ENCODE measurements around the gene DDI2.

Gene DDI2

DNA sequence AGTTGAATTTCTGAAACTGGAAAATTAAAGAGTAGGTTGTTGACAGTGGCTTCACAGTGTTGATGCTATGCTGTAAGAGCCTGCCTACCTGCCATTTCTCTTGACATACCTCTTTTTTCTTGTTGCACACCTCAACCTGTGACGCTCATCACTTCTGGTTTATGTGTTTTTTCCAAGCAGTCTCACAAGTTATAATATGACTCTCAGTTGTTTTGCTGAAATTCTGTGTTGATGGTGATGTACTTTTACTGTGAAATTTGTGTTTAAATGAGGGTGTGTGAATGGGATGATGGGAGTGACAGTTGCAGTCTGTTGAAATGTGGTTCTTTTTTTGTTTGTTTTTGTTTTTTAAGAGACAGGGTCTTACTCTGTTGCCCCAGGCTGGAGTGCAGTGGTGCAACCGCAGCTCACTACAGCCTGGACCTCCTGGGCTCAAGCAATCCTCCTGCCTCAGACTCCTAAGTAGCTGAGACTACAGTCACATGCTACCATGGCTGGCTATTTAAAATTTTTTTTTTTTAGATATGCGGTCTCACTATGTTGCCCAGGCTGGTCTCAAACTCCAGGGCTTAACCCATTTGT, 7.0 kb downstream of the DDI2 start:
- Histone ChIP-seq H4K20me1 (ENCODE audit: insufficient read depth, low read length) (peaks cover 43% of the 10 kb centered on the region; the same call in 1 of the 2 replicates), H3K9me3 (ENCODE audit: insufficient read depth, low read length, severe bottlenecking) (no peaks in the 10 kb centered on the region), H3K27me3 (ENCODE audit: insufficient read depth, low read length, poor library complexity) (no peaks in the 10 kb centered on the region), H2AFZ (ENCODE audit: low read depth, low read length) (no peak overlapping the region), H3K4me2 (ENCODE audit: insufficient read depth, low read length) (no peak overlapping the region), H3K27ac (ENCODE audit: low read length) (no peak overlapping the region), H3K9ac (ENCODE audit: low read depth, low read length) (no peak overlapping the region), H3K36me3 (ENCODE audit: insufficient read depth, low read length) (peaks cover 42% of the 10 kb centered on the region), H3K4me1 (ENCODE audit: insufficient read depth, low read length) (peaks cover 24% of the 10 kb centered on the region), H3K4me3 (ENCODE audit: low read depth in 1 of 2, low read length in 2 of 2) (no peak overlapping the region), H3K79me2 (ENCODE audit: insufficient read depth, low read length) (peaks cover 81% of the 10 kb centered on the region)
- DNase-seq (no peak), ATAC-seq (ENCODE audit: insufficient read depth, low read depth) (no peak)
- TF ChIP-seq EZH2 (IDR thresholded peaks at IDR 0.05; ENCODE audit: borderline replicate concordance, low read depth, low read length, severe bottlenecking) (no peak), CTCF (IDR thresholded peaks at IDR 0.05; ENCODE audit: borderline replicate concordance, extremely low read depth, low read length, poor library complexity, severe bottlenecking) (no peak)

DNA sequence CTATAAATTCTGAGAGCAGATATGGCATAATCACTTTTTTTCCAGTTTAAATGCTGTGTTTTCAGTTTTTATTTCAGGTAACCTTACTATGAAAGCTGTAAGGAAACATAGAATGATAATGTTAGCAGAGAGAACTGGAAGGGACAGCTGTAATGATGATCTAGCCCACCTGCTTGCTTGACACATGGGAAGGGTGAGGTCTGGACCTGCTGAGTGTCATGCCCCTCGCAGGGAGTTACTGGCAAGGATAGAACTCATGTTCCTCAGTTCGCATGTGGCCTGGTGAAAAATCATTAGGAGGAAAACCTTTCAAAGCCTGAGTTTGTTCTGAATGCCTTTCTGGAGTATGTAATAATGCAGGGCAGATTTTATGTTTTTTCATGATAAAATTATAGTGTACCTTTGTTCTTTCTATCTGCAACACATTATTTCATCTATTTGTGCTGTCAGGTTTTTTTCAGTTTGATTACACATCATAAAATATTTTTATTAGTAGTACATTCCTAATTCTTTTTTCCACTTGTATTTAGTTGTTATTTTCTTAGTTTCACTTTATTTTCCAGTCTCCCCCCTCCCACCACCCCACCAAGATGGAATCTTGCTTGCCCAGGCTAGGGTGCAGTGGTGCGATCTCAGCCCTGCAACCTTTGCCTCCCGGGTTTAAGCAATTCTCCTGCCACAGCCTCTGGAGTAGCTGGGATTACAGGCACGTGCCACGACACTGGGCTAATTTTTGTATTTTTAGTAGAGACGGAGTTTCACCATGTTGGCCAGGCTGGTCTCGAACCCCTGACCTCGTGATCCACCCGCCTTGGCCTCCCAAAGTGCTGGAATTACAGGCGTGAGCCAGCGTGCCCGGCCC, 8.0 kb downstream of the DDI2 start:
- no peaks in the 10 kb centered on the region for H3K27me3 ChIP-seq (ENCODE audit: insufficient read depth, low read length, poor library complexity)
- H3K9ac ChIP-seq (ENCODE audit: low read depth, low read length): no peak overlapping the region
- H4K20me1 ChIP-seq (ENCODE audit: insufficient read depth, low read length): peaks cover 45% of the 10 kb centered on the region; the same call in 1 of the 2 replicates

GRCh38 chr1:15626269-15626950, 9.2 kb downstream of the DDI2 start:
- H3K9ac ChIP-seq (ENCODE audit: low read depth, low read length): no peak overlapping the region
- H3K4me1 ChIP-seq (ENCODE audit: insufficient read depth, low read length): 0 out of 2 replicates have a peak, but pooled peaks cover 3% of the 10 kb centered on the region
- no peak overlapping the region for H3K4me2 ChIP-seq (ENCODE audit: insufficient read depth, low read length)
- H3K4me3 ChIP-seq (ENCODE audit: low read depth in 1 of 2, low read length in 2 of 2): no peak overlapping the region
- H4K20me1 ChIP-seq (ENCODE audit: insufficient read depth, low read length): peaks cover 40% of the 10 kb centered on the region; the same call in 1 of the 2 replicates
- peaks cover 51% of the 10 kb centered on the region for H3K36me3 ChIP-seq (ENCODE audit: insufficient read depth, low read length)
- TF ChIP-seq EZH2 (IDR thresholded peaks at IDR 0.05; ENCODE audit: borderline replicate concordance, low read depth, low read length, severe bottlenecking): no peak
- no peak for TF ChIP-seq CTCF (IDR thresholded peaks at IDR 0.05; ENCODE audit: borderline replicate concordance, extremely low read depth, low read length, poor library complexity, severe bottlenecking)
- H3K9me3 ChIP-seq (ENCODE audit: insufficient read depth, low read length, severe bottlenecking): no peaks in the 10 kb centered on the region
- H3K79me2 ChIP-seq (ENCODE audit: insufficient read depth, low read length): peaks cover 59% of the 10 kb centered on the region
- ATAC-seq (ENCODE audit: insufficient read depth, low read depth) (no peak), DNase-seq (no peak)
- H3K27ac ChIP-seq (ENCODE audit: low read length): no peak overlapping the region
- H2AFZ ChIP-seq (ENCODE audit: low read depth, low read length): no peak overlapping the region
- no peaks in the 10 kb centered on the region for H3K27me3 ChIP-seq (ENCODE audit: insufficient read depth, low read length, poor library complexity)

More for the DNA sequence above, 8.0 kb downstream of the DDI2 start:
- ATAC-seq (ENCODE audit: insufficient read depth, low read depth): no peak
- Histone ChIP-seq H3K4me3 (ENCODE audit: low read depth in 1 of 2, low read length in 2 of 2) (no peak overlapping the region), H2AFZ (ENCODE audit: low read depth, low read length) (no peak overlapping the region), H3K4me1 (ENCODE audit: insufficient read depth, low read length) (peaks cover 14% of the 10 kb centered on the region; the same call in 1 of the 2 replicates), H3K9me3 (ENCODE audit: insufficient read depth, low read length, severe bottlenecking) (no peaks in the 10 kb centered on the region), H3K79me2 (ENCODE audit: insufficient read depth, low read length) (peaks cover 71% of the 10 kb centered on the region), H3K4me2 (ENCODE audit: insufficient read depth, low read length) (no peak overlapping the region), H3K27ac (ENCODE audit: low read length) (no peak overlapping the region), H3K36me3 (ENCODE audit: insufficient read depth, low read length) (peaks cover 50% of the 10 kb centered on the region)
- no peak for TF ChIP-seq EZH2 (IDR thresholded peaks at IDR 0.05; ENCODE audit: borderline replicate concordance, low read depth, low read length, severe bottlenecking)
- TF ChIP-seq CTCF (IDR thresholded peaks at IDR 0.05; ENCODE audit: borderline replicate concordance, extremely low read depth, low read length, poor library complexity, severe bottlenecking): no peak
- DNase-seq: no peak
